HG02623 (cell line): ENCODE measurements around the gene ODF4.
A peak's percentile ranks its signal among the peaks of the same experiment; 100 is the strongest.
"Not testable (repeated sequence)": the region's sequence is repeated elsewhere in the genome, so short reads cannot be mapped to it uniquely, and the experiment has no call there.

Experiments used
- ATAC-seq: cut with Tn5 transposase; IDR thresholded peaks from one replicate; pipeline ENCODE4 v1.9.1; 2021; ENCODE audit warnings: moderate library complexity; ENCODE audit not compliant: unreplicated experiment

Gene ODF4

DNA sequence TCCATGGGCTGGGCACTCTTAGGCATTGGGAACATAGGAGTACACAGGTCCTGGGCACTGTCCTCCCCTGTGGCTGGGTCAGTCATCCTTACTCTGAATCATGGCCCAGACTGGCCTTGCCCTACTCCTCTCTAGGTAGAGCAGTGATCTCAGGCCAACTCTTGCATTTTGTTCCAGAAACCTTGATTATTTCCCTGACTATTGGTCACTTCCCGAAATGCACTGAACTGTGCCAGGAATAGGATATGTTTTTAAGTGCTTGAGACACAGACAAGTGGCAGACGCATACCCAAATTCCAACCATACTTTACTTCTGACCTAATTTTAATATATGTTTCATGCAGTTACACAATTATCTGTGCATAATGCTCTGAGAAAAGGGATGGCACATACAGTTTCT, 26.6 kb downstream of the ODF4 start:
- no peak for ATAC-seq

DNA sequence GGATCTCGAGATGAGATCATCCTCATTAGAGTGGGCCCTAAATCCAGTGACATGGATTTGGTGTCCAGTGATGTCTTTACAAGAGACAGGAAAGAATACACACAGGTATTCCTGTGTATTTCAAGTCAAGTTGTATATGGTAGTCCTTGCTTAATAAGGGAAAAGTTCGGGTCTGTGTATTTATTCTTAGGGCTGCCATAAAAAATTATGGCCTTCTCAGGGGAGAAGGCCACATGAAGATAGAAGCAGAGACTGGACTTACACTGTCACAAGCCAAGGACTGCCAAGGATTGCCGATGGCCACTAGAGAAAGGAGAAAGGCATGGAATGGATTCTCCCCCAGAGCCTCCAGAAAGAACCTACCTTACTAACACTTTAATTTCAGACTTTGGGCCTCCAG, 28.6 kb downstream of the ODF4 start:
- ATAC-seq: no peak

DNA sequence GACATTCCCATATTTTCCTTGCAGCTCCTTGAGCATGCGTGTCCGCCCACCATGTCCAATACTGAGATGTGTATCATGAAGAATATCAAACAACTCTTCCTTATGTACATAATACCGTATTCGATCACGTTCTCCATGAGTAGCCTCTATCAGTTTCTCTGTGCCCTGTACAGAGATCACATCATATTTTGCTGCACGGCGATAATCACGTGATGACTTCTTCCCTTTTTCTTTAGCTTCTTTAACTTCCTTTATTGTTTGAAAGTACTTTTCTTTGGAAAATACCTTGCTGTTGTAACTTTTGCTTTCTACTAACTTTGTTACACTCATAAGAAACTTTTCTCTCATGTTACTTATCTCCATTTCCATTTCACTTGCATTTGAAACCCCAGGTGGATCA, 30.3 kb downstream of the ODF4 start:
- ATAC-seq: no peak

DNA sequence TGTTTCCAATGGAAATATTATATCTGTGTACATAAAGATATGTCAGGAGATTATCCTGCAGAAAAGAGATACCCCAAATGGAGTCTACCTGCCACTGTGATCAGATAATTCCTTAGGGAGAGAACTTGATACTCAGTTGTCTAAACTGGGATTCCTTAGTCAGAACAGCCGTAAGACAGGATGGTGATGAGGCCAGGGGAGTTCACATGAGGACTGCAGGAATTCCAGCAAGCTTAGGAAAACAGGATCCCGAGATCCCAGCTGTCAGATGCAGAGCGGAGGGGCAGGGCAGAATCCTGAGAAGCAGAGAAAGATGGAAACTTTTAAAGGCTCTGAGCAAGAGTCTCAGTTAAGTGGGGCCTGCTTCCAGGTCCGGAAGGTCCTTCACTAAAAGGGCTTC, 32.1 kb downstream of the ODF4 start:
- no peak for ATAC-seq

DNA sequence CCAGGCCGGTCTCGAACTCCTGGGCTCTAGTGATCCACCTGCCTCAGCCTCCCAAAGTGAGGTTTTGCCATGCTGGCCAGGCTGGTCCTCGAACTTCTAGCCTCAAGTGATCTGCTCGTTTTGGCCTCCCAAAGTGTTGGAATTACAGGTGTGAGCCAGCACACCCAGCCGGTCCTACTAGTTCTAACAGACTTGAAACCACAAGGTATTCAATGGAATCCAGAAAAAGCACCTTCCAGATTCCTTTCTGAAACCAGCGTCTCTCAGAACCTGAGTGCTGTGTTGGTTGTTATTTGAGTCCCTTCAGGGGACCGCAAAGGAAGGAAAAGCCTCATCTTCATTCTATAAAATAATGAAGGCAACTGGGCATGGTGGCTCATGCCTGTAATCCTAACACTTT, 32.8 kb downstream of the ODF4 start:
- ATAC-seq: no peak

DNA sequence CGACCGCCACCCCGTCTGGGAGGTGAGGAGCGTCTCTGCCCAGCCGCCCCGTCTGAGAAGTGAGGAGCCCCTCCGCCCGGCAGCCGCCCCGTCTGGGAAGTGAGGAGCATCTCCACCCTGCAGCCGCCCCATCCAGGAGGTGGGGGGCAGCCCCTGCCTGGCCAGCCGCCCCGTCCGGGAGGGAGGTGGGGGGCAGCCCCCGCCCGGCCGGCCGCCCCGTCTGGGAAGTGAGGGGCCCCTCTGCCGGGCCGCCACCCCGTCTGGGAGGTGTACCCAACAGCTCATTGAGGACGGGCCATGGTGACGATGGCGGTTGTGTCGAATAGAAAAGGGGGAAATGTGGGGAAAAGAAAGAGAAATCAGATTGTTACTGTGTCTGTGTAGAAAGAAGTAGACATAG, 34.2 kb downstream of the ODF4 start:
- not testable (repeated sequence) for ATAC-seq

DNA sequence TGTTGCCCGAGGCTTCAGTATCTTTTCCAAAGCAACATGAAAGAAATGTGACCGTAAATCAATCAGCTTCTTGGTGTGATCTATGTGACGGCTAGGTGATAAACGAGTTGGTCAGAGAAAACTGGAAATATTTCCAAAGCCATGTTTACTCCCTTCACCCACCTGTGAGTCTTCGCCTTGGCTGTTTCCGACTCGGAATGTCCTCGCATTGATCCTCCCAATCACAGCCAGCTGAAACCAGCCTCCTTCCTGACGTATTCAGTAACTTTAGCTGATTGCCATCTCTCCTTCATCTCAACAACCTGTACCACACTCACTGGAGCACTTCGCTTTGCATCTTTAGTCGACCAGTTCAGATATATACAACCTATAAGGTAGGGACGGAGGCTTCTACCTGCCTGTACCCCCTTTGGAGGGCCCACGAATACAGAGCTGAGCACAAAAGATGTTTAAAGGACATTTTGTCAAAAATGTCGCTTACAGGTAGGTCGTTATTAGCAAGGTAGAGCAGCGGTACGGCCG, 36.2 kb downstream of the ODF4 start:
- ATAC-seq: no peak

DNA sequence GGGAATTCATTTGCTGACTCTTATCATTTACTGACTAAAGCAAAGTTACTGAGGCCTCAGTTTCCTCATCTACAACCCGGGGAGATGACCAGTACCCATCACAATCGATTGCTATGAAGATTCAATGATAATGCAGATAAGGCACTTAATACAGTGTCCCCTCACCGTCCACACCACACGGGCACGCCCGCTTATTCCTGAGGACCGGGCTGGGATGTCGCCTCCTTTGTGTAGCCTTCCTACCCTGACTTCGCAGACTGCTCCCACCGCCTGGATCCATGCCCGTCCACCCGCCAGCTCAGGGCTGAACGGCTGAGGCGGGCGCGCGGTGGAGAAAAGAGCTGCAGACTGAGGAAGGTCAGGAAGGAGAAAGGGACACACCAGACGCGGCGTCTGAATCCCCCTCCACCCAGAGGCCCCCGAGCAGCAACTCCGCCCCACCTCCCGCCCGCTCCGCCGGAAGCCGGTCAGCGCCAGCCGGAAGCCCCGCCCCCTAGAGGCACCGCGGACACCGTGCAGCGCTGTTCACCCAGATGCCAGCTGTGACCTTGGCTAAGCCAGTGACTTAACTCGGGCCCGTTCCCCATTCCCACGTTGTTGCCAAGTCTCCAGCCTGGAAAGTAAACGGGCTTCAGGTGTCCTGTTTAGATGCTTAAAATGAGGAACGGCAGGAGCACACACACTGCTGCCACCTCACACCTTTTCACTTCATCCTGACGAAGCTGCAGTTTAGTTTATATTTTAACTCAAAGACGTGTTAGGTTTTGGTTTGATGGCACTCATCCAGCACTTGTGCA, 36.8 kb downstream of the ODF4 start, which contains the start of gene KRABD2:
Gene KRABD2, minus strand, starts transcription at position 434 of the 797 bp plus-strand sequence.
- peak; percentile 85 for ATAC-seq

DNA sequence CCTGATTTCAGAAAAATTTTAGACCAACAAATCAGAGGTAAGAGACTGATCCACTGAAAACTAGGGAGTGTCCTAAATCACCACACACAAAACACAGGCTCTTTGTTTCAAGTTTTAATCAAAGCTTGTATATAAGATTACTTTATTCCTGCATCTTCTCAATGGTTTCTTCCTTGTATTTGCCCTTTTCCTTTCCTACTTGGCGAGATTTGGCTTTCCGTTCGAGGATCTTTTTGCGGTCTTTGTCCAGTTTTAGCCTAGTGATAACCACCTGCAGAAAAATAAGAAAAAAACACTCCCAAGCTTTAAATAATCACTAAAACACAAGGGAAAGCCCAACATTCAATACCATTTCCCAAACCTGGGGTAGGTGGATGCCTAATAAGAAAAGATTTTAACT, 37.8 kb downstream of the ODF4 start:
- ATAC-seq: no peak

DNA sequence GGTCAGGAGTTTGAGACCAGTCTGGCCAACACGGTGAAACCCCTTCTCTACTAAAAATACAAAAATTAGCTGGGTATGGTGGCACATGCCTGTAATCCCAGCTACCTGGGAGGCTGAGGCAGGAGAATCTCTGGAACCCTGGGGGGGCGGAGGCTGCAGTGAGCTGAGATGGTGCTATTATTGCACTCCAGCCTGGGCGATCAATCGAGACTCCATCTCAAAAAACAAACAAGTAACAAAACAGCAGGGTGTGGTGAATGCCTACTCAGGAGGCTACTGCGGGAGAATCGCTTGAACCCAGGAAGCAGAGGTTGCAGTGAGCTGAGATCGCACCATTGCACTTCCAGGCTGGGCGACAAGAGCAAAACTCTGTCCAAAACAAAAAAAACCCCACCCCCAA, 38.5 kb downstream of the ODF4 start:
- not testable (repeated sequence) for ATAC-seq

DNA sequence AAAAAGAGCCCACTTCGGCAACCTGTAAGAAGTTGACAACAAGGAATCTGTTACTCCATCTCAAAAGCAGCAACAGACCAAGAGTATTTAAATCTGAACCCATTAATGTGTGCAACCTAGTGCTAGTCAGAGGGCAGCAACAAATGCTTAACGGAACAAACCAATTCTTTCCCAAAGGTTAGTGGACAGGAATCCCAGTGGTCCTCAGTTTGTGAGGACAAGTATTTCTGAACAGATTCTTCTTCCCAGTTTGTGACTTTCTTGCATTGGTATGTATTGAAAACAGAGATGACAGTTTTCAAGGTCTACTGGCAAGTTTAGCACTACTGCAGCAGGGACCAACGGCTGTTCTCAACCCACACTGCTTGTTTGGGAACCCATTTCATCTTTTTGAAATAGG, 40.4 kb downstream of the ODF4 start:
- no peak for ATAC-seq

DNA sequence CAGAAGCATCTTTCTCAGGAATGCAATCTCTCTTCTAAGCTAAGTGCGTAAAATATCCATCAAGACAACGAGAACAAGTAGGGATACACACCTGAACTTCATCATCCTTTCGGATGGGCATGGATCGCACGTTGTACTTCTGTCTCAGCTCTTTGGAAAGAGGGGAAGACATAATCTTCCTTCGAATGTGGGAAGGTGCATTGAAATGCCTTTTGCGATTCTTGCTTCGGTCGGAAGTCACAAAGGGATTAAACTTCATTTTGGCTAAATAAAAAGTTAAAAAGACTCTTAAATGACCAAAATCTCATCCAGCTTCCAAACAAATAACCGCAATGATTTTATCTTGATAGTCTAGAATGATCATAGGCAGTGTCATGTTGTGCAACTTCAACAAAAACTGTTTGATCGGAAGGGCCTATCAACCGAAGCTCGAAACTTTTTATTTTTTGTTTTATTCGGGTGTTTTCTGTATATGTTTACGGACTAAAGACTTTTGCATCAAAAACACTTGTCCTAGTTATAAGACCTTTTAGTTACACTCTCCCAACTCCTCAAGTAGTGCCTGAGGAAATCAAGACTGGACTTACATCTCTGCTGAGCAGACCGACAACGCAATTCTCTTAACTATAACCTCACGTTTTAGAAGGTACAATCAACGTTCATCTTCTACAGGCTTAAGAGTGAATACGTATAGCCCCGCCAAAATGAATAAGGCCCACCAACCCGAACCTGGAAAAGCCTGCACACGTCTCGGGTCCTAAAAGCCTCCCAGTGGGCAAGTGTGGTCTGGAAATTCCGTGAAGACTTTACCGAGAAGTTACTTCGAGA, 42.6 kb downstream of the ODF4 start:
- no peak for ATAC-seq

DNA sequence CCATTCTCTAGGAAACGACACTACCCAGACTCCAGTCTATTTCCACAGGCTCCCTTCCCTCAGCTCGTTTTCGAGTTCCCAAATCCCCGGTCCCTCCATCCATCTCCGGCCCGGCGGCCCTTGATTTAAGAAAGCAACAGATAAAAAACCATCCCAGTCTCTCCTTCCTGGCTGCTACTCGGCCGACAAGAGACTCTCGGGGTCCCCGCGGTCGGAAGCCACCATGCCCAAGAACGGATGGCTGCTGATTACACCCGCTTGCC, 43.2 kb downstream of the ODF4 start:
- ATAC-seq: no peak

DNA sequence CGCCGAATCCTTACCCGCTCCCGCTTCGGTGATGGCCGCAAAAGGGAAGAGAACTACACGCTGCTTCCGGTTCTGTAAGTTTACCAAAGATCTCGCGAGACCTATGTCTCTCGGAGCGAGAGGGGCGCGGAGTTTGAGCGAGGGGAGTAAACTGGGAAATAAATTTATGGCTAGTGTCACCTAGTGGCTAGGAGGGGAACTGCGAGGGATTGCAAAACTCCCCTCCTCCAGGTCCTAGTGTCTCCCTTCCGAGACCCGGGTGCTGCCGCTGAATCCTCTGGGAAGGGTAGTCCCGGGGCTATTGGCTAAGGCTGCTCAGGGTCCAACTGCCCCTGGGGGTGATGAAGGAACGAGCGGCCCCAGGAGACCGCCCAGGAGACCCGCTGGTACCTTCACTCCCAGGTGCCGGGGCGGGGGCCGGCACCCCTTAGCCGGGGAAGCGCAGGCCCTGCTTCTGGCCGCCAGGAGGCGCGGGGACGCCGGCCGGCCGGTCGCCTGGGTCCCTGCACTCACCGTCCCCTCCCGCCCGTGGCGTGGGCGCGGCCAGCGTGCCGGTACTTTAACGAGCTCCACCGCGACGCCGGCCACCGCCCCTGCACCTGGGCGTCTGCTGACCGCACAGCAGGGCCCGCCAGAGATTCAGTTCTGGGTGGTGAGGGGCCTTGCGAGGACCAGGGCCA, 43.6 kb downstream of the ODF4 start, which contains the start of gene RPL26:
Gene RPL26, minus strand, starts transcription at position 51 of the 680 bp plus-strand sequence. CDS start 883 bp downstream, outside the sequence.
- peak; percentile 90 for ATAC-seq

DNA sequence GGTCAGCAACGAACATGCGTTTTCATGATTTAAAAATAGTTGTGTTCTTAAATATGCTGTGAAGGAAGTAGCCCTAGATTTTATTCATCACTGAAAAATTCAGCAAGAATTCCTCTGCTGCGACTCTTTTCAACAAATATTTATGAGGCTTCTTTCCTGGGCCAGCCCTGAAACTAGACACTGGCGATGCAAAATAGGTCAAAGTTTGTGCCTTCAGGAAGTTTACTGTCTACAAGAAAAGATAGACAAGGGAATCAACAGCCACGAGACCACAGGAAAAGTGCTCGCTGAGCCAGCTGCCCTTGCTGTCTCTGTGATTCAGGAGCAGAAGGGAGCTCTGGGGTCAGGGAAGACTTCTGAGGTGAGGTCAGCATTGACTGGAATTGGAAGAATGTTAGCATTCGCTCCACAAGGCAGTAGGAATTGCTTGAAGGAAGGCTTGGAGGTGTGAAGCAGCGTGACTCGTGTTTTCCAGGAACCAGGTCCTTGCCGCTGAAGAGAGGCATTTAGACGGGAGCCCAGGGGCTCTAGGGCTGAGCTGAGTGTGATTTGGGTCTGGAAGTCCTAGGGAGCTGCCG, 45.2 kb downstream of the ODF4 start:
- ATAC-seq: no peak

DNA sequence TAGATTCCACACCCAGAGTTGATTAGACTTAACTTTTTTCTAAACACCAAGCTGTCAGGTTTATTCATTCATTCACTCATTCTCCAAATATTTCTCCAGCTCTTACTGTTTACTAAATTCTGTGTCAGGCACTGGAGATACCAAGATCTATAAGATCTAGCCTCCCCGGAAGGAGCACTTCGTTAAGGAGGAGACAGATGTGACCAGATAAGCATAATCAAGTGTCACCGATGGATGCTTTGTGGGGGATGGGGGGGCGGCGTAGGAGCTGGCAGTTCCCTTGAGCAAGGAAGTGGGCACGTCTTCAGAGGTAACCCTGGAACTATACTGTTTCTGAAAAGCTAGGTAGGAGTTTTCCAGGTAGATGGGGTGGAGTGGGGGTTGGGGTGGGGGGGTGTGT, 47.2 kb downstream of the ODF4 start:
- no peak for ATAC-seq

DNA sequence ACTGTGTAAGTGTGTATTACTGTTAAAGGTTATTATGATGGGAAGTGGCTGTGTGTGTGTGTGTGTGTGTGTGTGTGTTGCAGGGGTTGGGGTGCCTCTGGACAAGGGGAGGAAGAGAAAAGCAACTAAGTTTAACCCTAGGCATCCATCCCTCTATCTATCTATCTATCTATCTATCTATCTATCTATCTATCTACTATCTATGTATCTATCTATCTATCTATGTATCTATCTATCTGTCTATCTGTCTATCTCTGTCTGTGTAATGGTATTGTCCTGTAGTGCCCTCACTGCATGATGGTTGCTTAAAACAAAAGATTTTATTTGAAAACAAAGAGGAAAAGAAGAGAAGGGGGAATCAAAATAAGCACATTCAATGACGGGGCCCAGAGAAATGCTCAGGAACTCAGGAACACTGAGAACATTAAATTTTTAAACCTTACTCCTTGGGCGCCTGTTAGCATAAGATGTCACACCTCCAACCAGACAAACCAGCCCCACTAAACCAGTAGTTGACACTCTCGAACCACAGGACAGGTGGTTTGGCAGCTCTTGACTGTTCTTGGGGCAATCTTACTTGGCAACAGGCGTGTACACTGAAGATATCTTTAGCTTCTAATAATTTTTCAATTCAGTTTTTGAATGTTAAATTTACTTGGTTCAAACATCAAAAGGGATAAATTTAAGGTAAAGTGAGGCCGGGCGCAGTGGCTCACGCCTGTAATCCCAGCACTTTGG, 48.4 kb downstream of the ODF4 start:
- no peak for ATAC-seq

DNA sequence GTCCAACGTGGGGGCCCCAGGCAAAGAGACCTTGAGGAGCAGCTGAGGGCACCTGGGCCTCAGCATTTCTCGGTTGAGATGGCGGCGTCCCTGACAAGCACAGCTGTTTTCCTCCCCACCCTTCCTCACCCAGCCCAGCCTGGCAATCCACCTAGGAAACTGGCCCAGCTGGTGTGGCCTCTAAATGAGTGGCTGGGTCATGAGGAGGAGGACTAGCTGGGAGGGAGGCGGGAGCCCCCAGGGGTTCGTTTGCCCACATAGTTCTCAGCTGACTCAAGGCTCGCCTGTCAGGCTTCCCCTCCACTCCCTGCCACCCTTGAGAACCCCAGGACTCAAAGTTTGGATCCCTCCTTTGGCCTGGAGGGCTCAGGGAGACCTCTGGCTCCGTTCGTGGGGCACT, 52.1 kb downstream of the ODF4 start:
- no peak for ATAC-seq

DNA sequence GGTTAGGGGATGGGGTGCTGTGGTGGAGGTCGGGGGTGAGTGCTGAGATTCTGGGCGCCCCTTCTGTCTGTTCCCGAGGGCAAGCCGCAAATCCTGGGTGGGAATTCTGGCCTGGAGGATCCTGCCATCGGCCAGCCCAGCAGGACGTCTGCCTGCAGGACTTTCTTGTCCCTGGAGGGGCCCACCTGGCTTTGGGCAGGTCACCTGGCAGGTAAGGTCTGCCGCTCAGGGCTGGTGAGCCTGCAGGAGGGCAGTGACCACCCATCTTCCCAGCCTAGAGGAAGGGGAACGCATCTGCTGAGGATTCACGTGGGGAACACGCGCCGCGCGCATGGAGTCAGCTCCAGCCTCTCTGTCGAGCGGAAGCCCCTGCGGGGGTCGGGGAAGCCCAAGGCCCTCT, 52.6 kb downstream of the ODF4 start:
- no peak for ATAC-seq

DNA sequence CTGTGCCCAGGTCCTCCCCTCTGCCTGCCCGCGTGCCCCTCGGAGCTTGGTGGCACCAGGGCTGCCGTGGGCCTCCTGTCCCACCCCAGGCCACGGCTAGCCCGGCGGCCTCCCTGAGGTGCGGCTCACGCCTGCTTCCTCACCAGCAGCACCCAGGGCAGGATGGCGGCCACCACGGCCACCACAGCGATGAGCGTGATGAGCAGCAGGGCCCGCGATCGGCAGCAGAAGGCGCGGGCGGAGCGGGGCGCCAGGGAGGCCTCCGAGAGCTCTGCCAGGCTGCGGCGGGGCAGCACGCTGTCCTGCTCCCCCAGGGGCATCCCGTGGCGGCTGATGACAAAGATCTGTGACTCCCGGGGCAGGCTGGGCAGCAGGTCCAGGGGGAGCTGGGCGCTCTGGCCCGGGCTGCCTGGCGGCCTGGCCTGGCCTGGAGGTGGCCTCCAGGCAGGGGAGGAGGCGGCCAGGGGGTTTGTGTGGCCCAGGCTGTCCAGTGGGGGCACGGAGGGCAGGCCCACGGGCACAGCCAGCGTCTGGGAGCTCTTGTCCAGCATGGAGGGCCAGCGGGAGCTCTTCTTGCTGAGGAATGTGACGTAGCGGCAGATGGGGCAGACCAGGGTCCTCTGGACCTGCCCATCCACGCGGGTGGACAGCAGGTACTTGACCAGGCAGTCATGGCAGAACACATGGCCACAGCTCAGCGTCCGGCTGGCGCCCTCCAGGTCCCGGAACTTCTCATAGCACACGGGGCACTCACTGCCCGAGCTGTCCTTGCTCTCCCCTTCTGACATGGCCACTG, 53.2 kb downstream of the ODF4 start:
- ATAC-seq: no peak
